Ascending aorta (tissue), 2 donors: ENCODE data around the gene HEPH. TPM values are rescaled to one million over a fixed set of nuclear protein-coding genes. Genes with fewer than 3 reads are reported as not detected.
"Not testable (repeated sequence)": the region's sequence is repeated elsewhere in the genome, so short reads cannot be mapped to it uniquely, and the experiment has no call there.

ENCODE experiments used
- DNase-seq, 2 donors: peaks; one replicate each; pipeline ENCODE4 v3.0.0-alpha.2; 2019; ENCODE audit warnings: low spot score in 2 of 2
- H3K27ac ChIP-seq, 2 donors: fragments of 200-600 bp; sonication (generic); one replicate each; pipeline ENCODE4 v1.5.1; 2016 to 2017; ENCODE audit warnings: mild to moderate bottlenecking in 1 of 2
- H3K27me3 ChIP-seq: fragments of 200-600 bp; sonication (generic); one replicate; pipeline ENCODE4 v1.5.1; 2017
- H3K36me3 ChIP-seq, 2 donors: fragments of 200-600 bp; sonication (generic); one replicate each; pipeline ENCODE4 v1.5.1; 2016
- H3K4me1 ChIP-seq, 2 donors: fragments of 200-600 bp; sonication (generic); one replicate each; pipeline ENCODE4 v1.5.1; 2016 to 2017; ENCODE audit warnings: mild to moderate bottlenecking in 1 of 2
- H3K4me3 ChIP-seq, 2 donors: fragments of 200-600 bp; sonication (generic); one replicate each; pipeline ENCODE4 v1.5.1; 2016 to 2017; ENCODE audit warnings: mild to moderate bottlenecking in 1 of 2
- H3K9me3 ChIP-seq, 2 donors: fragments of 200-600 bp; sonication (generic); one replicate each; pipeline ENCODE4 v1.5.1; 2016
- intact Hi-C: fragments of 100-400 bp; cut with DNase I; formaldehyde crosslinking; loops from one replicate; pipeline ENCODE4 v1.15.1; 2023
- total RNA-seq: library from RNA; depleted of rRNA; stranded (reverse); fragments of >200 nt; gene quantifications from one replicate; pipeline ENCODE4 v1.1.0, GENCODE V29; 2016
- TF ChIP-seq, protein P1 (sequence below), 3 experiments: fragments of 200-600 bp in 2 of 3; fragments of 450-650 bp in 1 of 3; sonication (generic) in 2 of 3; IDR thresholded peaks; one replicate each; pipeline ENCODE4 v1.5.1; 2016 to 2019; ENCODE audit warnings: antibody characterized with exemption in 3 of 3, mild to moderate bottlenecking in 1 of 3, moderate library complexity in 1 of 3

HEPH gene
- total RNA-seq, 1 donor from 2014 or later = 38.8 TPM

- no peak for DNase-seq
- intact Hi-C loops = no loop called here
- TF ChIP-seq, protein P1, sequence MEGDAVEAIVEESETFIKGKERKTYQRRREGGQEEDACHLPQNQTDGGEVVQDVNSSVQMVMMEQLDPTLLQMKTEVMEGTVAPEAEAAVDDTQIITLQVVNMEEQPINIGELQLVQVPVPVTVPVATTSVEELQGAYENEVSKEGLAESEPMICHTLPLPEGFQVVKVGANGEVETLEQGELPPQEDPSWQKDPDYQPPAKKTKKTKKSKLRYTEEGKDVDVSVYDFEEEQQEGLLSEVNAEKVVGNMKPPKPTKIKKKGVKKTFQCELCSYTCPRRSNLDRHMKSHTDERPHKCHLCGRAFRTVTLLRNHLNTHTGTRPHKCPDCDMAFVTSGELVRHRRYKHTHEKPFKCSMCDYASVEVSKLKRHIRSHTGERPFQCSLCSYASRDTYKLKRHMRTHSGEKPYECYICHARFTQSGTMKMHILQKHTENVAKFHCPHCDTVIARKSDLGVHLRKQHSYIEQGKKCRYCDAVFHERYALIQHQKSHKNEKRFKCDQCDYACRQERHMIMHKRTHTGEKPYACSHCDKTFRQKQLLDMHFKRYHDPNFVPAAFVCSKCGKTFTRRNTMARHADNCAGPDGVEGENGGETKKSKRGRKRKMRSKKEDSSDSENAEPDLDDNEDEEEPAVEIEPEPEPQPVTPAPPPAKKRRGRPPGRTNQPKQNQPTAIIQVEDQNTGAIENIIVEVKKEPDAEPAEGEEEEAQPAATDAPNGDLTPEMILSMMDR (IDR thresholded peaks at IDR 0.05) = no peak
- Histone ChIP-seq H3K27ac (no peak overlapping the region), H3K36me3 (no peaks in the 10 kb centered on the region), H3K27me3 (no peaks in the 10 kb centered on the region), H3K4me3 (no peak overlapping the region), H3K9me3 (peaks cover 9 to 27% of the 10 kb centered on the region in 2 donors), H3K4me1 (no peaks in the 10 kb centered on the region)
These were observed 68.2 kb downstream of the HEPH start for GRCh38 chrX:66232296-66232695.

GRCh38 chrX:66233209-66233608, 69.2 kb downstream of the HEPH start:
- Histone ChIP-seq H3K4me3 (no peak overlapping the region), H3K9me3 (peaks cover 3 to 26% of the 10 kb centered on the region in 2 donors), H3K27ac (no peak overlapping the region), H3K27me3 (no peaks in the 10 kb centered on the region), H3K4me1 (no peaks in the 10 kb centered on the region), H3K36me3 (no peaks in the 10 kb centered on the region)
- TF ChIP-seq, protein P1 (IDR thresholded peaks at IDR 0.05) = no peak
- intact Hi-C loops = no loop called here
- DNase-seq = no peak

DNA sequence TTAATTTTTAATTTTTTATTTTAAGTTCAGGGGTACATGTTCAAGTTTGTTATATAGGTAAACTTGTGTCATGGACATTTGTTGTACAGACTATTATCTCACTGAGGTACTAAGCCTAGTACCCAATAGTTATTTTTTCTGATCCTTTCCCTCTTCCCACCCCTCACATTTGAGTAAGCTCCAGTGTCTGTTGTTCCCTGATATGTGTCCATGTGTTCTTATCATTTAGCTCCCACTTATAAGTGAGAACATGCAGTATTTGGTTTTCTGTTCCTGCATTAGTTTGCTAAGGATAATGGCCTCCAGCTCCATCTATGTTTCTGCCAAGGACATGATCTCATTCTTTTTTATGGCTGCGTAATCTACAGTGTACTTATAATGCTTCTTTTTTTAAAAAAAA, 69.9 kb downstream of the HEPH start:
- H3K27me3 ChIP-seq, H3K4me3 ChIP-seq, DNase-seq, intact Hi-C loops, H3K27ac ChIP-seq, H3K4me1 ChIP-seq, H3K36me3 ChIP-seq: not testable (repeated sequence)
- peaks cover 3 to 22% of the 10 kb centered on the region in 2 donors for H3K9me3 ChIP-seq

GRCh38 chrX:66255359-66255967, 91.4 kb downstream of the HEPH start:
- no peaks in the 10 kb centered on the region for H3K27me3 ChIP-seq
- no peak for DNase-seq
- no peaks in the 10 kb centered on the region for H3K9me3 ChIP-seq
- H3K27ac ChIP-seq = no peak overlapping the region
- TF ChIP-seq, protein P1 (IDR thresholded peaks at IDR 0.05) = no peak
- intact Hi-C loops = no loop called here
- H3K4me1 ChIP-seq = no peaks in the 10 kb centered on the region
- peaks cover 0 to 4% of the 10 kb centered on the region in 2 donors for H3K36me3 ChIP-seq
- no peak overlapping the region for H3K4me3 ChIP-seq

DNA sequence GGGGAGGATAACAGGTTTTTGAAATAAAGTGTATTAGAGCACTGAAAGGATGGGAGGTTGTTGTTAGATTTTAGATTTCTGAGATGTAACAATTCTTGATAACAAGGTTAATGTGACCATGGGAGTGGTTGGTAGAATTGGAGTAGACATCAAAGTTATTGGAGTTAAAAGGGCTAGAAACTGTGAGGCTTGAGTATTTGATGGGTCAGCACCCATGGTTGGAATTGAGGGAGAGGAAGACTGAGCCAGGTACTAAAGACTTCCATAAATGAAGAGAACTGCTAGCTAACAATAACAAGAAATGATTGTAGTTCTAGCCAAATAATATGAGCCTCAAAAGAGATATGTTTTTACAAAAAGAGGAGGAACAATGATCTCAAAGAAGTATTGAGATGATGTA, 98.8 kb downstream of the HEPH start:
- peaks cover 6 to 58% of the 10 kb centered on the region in 2 donors for H3K36me3 ChIP-seq
- TF ChIP-seq, protein P1 (IDR thresholded peaks at IDR 0.05) = no peak
- no peaks in the 10 kb centered on the region for H3K27me3 ChIP-seq
- intact Hi-C loops = no loop called here
- peaks cover 0 to 3% of the 10 kb centered on the region in 2 donors for H3K9me3 ChIP-seq
- no peak overlapping the region for H3K4me3 ChIP-seq
- DNase-seq = no peak
- no peak overlapping the region for H3K27ac ChIP-seq
- no peaks in the 10 kb centered on the region for H3K4me1 ChIP-seq

Other genes with a start within 250 kb of the HEPH start
- 157 TPM for gene VSIG4, start 124.2 kb upstream of the HEPH start, total RNA-seq